NT2/D1 (cell line): ENCODE measurements around the gene TRNT1.

Experiments
- DNase-seq: peaks from one replicate; pipeline ENCODE4 v3.0.0-alpha.2; 2011; ENCODE audit warnings: low read depth, low spot score
- H3K27me3 ChIP-seq: 2 replicates; pipeline ENCODE4 v1.6.0; 2011; ENCODE audit warnings: mild to moderate bottlenecking; ENCODE audit not compliant: insufficient read length, insufficient read depth
- H3K36me3 ChIP-seq: 2 replicates; pipeline ENCODE4 v1.6.1; 2011; ENCODE audit warnings: mild to moderate bottlenecking, low read length, mixed read lengths; ENCODE audit not compliant: insufficient read depth, insufficient read length
- H3K4me1 ChIP-seq: 2 replicates; pipeline ENCODE4 v1.5.1; 2011; ENCODE audit not compliant: insufficient read depth, insufficient read length
- H3K4me3 ChIP-seq: 2 replicates; pipeline ENCODE4 v1.5.1; 2011; ENCODE audit warnings: low read depth; ENCODE audit not compliant: insufficient read length
- H3K9ac ChIP-seq: 2 replicates; pipeline ENCODE4 v1.6.0; 2011; ENCODE audit warnings: low read depth; ENCODE audit not compliant: insufficient read length
- H3K9me3 ChIP-seq: 2 replicates; pipeline ENCODE4 v1.5.1; 2011; ENCODE audit warnings: mild to moderate bottlenecking, low read length; ENCODE audit not compliant: insufficient read depth
- SUZ12 ChIP-seq: IDR thresholded peaks from 2 replicates; pipeline ENCODE4 v1.6.1; 2011; ENCODE audit not compliant: insufficient read length, insufficient read depth; ENCODE audit errors: extremely low read depth
- YY1 ChIP-seq: IDR thresholded peaks from 2 replicates; pipeline ENCODE4 v1.6.1; 2011; ENCODE audit not compliant: insufficient read length, insufficient read depth
- ZNF274 ChIP-seq: IDR thresholded peaks from 2 replicates; pipeline ENCODE4 v1.6.1; 2011; ENCODE audit warnings: mild to moderate bottlenecking, low read depth, low read length

TRNT1 gene

GRCh38 chr3:3105815-3106214 lies 20.9 kb upstream of the TRNT1 start:
- H3K9ac ChIP-seq, result no peak overlapping the region
- TF ChIP-seq ZNF274 (no peak), YY1 (no peak), SUZ12 (no peak)
- no peaks in the 10 kb centered on the region for H3K9me3 ChIP-seq
- no peaks in the 10 kb centered on the region for H3K36me3 ChIP-seq
- no peak overlapping the region for H3K4me3 ChIP-seq
- DNase-seq, result no peak
- H3K4me1 ChIP-seq, result no peaks in the 10 kb centered on the region
- no peaks in the 10 kb centered on the region for H3K27me3 ChIP-seq

GRCh38 chr3:3107181-3107580 lies 19.6 kb upstream of the TRNT1 start:
- no peaks in the 10 kb centered on the region for H3K27me3 ChIP-seq
- H3K4me3 ChIP-seq, result no peak overlapping the region
- no peaks in the 10 kb centered on the region for H3K4me1 ChIP-seq
- H3K9ac ChIP-seq, result no peak overlapping the region
- no peaks in the 10 kb centered on the region for H3K9me3 ChIP-seq
- no peak for DNase-seq
- H3K36me3 ChIP-seq, result no peaks in the 10 kb centered on the region
- TF ChIP-seq YY1, result no peak
- no peak for TF ChIP-seq SUZ12
- no peak for TF ChIP-seq ZNF274

DNA sequence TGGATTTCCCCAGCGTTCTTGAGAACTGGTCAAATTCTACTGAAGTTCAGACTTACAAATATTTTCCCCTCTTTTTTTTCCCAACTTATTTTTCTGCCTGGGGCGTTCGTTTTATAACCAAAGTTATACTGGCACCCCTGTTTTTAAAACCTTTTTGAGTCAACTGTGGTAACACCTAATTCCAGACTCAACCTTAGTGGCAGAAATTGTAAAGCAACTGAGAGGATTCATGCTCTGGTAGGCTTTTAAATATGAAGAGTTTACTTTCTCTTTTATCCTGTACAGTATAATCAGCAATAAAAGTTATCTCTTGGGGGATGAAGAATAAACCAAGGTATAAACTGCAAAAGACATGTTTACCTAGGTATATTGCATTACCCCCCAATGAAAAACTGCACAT lies 18.9 kb upstream of the TRNT1 start:
- H3K9me3 ChIP-seq, result no peaks in the 10 kb centered on the region
- no peaks in the 10 kb centered on the region for H3K27me3 ChIP-seq
- no peaks in the 10 kb centered on the region for H3K36me3 ChIP-seq
- DNase-seq, result no peak
- no peaks in the 10 kb centered on the region for H3K4me1 ChIP-seq
- H3K9ac ChIP-seq, result no peak overlapping the region
- TF ChIP-seq ZNF274 (no peak), YY1 (no peak), SUZ12 (no peak)
- H3K4me3 ChIP-seq, result no peak overlapping the region

DNA sequence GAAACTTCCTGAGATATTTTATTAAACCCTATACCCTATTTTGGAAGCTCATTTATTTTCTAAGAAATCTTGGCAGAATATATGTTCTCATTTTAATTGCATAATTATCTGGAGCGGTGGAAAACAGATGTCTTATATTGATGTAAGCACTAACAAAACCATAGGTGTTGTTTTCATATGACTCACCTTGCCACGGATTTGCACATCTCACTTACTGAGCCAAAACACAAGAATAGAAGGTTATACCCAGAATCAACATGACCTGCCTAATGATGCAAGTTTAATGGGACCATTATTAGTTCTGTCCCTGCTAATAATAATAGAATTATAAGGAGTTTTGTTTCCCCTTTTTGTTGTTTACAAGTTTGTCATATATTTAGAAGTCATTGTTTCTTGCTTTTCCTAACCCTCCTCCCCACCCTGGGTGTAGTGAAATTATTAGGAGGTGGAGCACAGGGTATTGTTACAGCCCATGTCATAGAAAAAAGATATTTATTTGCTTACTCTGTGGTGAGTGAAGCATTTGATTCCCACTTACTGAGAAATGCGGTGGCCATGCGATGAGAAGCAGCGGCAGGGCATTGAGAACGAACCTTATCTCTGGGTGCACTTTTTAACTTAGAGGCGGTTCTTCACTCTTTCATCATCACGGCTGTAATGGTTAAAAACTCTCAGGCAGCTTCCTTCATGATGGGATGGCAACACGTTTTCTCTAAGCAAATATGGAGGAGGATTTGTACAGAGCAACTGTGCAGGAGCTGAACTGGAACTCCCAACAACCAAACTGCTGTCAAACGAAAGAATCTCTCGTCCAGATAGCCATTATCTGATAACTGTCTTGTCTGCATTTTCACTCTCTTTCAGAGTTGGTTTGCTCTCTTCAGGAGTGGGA lies 17.1 kb upstream of the TRNT1 start:
- H3K4me3 ChIP-seq, result no peak overlapping the region

GRCh38 chr3:3110299-3110630 lies 16.5 kb upstream of the TRNT1 start, which contains the start of gene IL5RA:
Gene IL5RA (minus strand): TSS chr3:3110374. CDS start chr3:3104984, 5,390 bp downstream.
- no peak for DNase-seq
- H3K9me3 ChIP-seq, result no peaks in the 10 kb centered on the region
- no peak for TF ChIP-seq ZNF274
- TF ChIP-seq SUZ12, result no peak
- no peak for TF ChIP-seq YY1
- H3K9ac ChIP-seq, result no peak within 1 kb of the TSS
- no peaks in the 10 kb centered on the region for H3K27me3 ChIP-seq
- H3K4me3 ChIP-seq, result no peak within 1 kb of the TSS
- H3K4me1 ChIP-seq, result no peaks in the 10 kb centered on the region
- H3K36me3 ChIP-seq, result no peaks in the 10 kb centered on the region

More for the DNA sequence above, 17.1 kb upstream of the TRNT1 start:
- TF ChIP-seq YY1 (no peak), ZNF274 (no peak), SUZ12 (no peak)
- Histone ChIP-seq H3K27me3 (no peaks in the 10 kb centered on the region), H3K4me1 (no peaks in the 10 kb centered on the region), H3K9ac (no peak overlapping the region), H3K9me3 (no peaks in the 10 kb centered on the region), H3K36me3 (no peaks in the 10 kb centered on the region)
- DNase-seq, result no peak

- H3K27me3 ChIP-seq, result no peaks in the 10 kb centered on the region
- DNase-seq, result no peak
- H3K9ac ChIP-seq, result no peak overlapping the region
- no peaks in the 10 kb centered on the region for H3K4me1 ChIP-seq
- H3K9me3 ChIP-seq, result no peaks in the 10 kb centered on the region
- no peaks in the 10 kb centered on the region for H3K36me3 ChIP-seq
- TF ChIP-seq SUZ12 (no peak), ZNF274 (no peak), YY1 (no peak)
- no peak overlapping the region for H3K4me3 ChIP-seq
Observed at GRCh38 chr3:3110749-3111361, 15.9 kb upstream of the TRNT1 start.

DNA sequence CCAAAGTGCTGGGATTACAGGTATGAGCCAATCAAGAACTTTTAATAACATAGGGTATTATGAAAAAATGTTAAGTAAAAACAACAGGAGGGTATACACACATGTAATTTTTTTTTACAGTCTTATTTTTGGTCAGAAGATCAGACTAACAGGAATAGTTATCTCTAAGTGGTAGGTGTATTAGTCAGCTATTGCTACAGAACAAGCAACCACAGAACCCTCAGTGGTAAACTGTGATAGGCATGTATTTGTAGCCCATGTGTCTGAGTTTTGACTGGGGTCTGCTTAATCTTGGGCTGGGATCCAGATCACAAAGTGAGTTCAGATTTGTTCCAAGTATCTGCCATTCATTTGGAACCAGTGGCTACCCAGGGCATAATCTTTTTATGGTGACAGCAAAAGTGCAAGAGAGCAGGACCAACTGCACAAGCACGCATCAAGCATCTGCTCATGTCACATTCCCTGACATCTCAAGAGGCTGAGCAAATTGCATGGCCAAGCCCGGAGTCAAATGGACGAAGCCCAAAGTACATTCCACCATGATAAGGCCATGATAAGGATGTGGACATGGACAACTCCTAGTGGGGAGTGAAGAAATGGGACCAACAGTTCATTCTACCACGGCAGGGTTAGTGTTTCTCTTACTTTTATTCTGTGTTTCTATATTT lies 13.6 kb upstream of the TRNT1 start:
- TF ChIP-seq YY1 (no peak), ZNF274 (no peak), SUZ12 (no peak)
- Histone ChIP-seq H3K36me3 (no peaks in the 10 kb centered on the region), H3K9ac (no peak overlapping the region), H3K4me3 (no peak overlapping the region), H3K27me3 (no peaks in the 10 kb centered on the region), H3K9me3 (no peaks in the 10 kb centered on the region), H3K4me1 (no peaks in the 10 kb centered on the region)
- DNase-seq, result no peak
